GM18861 (cell line): ENCODE results near the gene ETS2.
A peak's percentile ranks its signal among the peaks of the same experiment; 100 is the strongest.

Experiments
- ATAC-seq: cut with Tn5 transposase; IDR thresholded peaks from one replicate; pipeline ENCODE4 v1.9.1; 2021; ENCODE audit not compliant: unreplicated experiment

Gene ETS2

GRCh38 chr21:38777015-38777414, 28.7 kb upstream of the ETS2 start:
- no peak for ATAC-seq

- no peak for ATAC-seq
Observed at GRCh38 chr21:38777531-38777930, 28.2 kb upstream of the ETS2 start.

- ATAC-seq, result peak; percentile 42
Observed at GRCh38 chr21:38780879-38781278, 24.9 kb upstream of the ETS2 start.

- no peak for ATAC-seq
Observed at GRCh38 chr21:38784458-38785266, 21.1 kb upstream of the ETS2 start.

GRCh38 chr21:38785483-38785882, 20.2 kb upstream of the ETS2 start:
- no peak for ATAC-seq

GRCh38 chr21:38787016-38787415, 18.7 kb upstream of the ETS2 start:
- no peak for ATAC-seq

GRCh38 chr21:38787461-38788274, 18.1 kb upstream of the ETS2 start:
- no peak for ATAC-seq

- no peak for ATAC-seq
Observed at GRCh38 chr21:38788275-38788905, 17.3 kb upstream of the ETS2 start.

- ATAC-seq, result no peak
Observed at GRCh38 chr21:38789275-38789674, 16.5 kb upstream of the ETS2 start.

GRCh38 chr21:38790059-38790458, 15.7 kb upstream of the ETS2 start:
- no peak for ATAC-seq

- ATAC-seq, result no peak
Observed at GRCh38 chr21:38790961-38791360, 14.8 kb upstream of the ETS2 start.

GRCh38 chr21:38792676-38793459, 12.9 kb upstream of the ETS2 start:
- no peak for ATAC-seq

GRCh38 chr21:38793926-38794713, 11.6 kb upstream of the ETS2 start:
- no peak for ATAC-seq

GRCh38 chr21:38794978-38795377, 10.8 kb upstream of the ETS2 start:
- ATAC-seq, result no peak

- no peak for ATAC-seq
Observed at GRCh38 chr21:38795475-38795874, 10.3 kb upstream of the ETS2 start.

- ATAC-seq, result no peak
Observed at GRCh38 chr21:38796424-38796823, 9.3 kb upstream of the ETS2 start.

GRCh38 chr21:38797470-38797869, 8.3 kb upstream of the ETS2 start:
- no peak for ATAC-seq

- ATAC-seq, result no peak
Observed at GRCh38 chr21:38798081-38798480, 7.6 kb upstream of the ETS2 start.

GRCh38 chr21:38798481-38798882, 7.2 kb upstream of the ETS2 start:
- peak; percentile 48 for ATAC-seq

- no peak for ATAC-seq
Observed at GRCh38 chr21:38800046-38800758, 5.5 kb upstream of the ETS2 start.
